Tibial nerve (tissue), 4 donors: ENCODE data around the gene DTNB.

Experiments
- CTCF ChIP-seq, 5 experiments: fragments of 200-600 bp in 3 of 5; fragments of 450-650 bp in 2 of 5; sonication (generic) in 3 of 5; IDR thresholded peaks; one replicate each; pipeline ENCODE4 v1.5.1; 2016 to 2019; ENCODE audit warnings: antibody characterized with exemption in 5 of 5, mild to moderate bottlenecking in 3 of 5, moderate library complexity in 2 of 5
- EP300 ChIP-seq, 2 donors: sonication (generic); formaldehyde crosslinking; IDR thresholded peaks; one replicate each; pipeline ENCODE4 v1.6.1; 2017; ENCODE audit warnings: antibody characterized with exemption in 2 of 2, mild to moderate bottlenecking in 1 of 2
- POLR2A ChIP-seq, 2 donors: fragments of 450-650 bp; IDR thresholded peaks; one replicate each; pipeline ENCODE4 v1.6.1; 2017; ENCODE audit warnings: antibody characterized with exemption in 2 of 2, mild to moderate bottlenecking in 2 of 2, moderate library complexity in 2 of 2

GRCh38 chr2:25654801-25655200 lies 18.6 kb downstream of the DTNB start:
- TF ChIP-seq CTCF (IDR thresholded peaks at IDR 0.05) (no peak), EP300 (IDR thresholded peaks at IDR 0.05) (no peak), POLR2A (IDR thresholded peaks at IDR 0.05) (no peak)
